Heart left ventricle (tissue), 13 donors: Measurements from ENCODE around the gene C12orf56.

Experiments
- CTCF ChIP-seq, 12 donors: fragments of 200-600 bp; sonication (generic) in 4 of 12; IDR thresholded peaks; one replicate each; pipeline versions ENCODE4 v1.5.0 to v1.8.0; 2018 to 2022; ENCODE audit warnings: antibody characterized with exemption in 12 of 12, mild to moderate bottlenecking in 5 of 12
- POLR2A ChIP-seq, 2 donors: fragments of 450-650 bp; IDR thresholded peaks; one replicate each; pipeline ENCODE4 v1.6.1; 2017; ENCODE audit warnings: antibody characterized with exemption in 2 of 2, mild to moderate bottlenecking in 2 of 2, moderate library complexity in 2 of 2
- donor health status: ischemic (EF 13 %, LVEDD 7.1; RV severe dilation, severe dysfunction).
- donor health status: DM: no; HTN: yes; CAD: no.
- donor health status: DM: no; HTN: no; CAD: no.
- donor health status: ischemic (EF 25% LVEDD 6.9; RV normal size, moderate dysfunction).
- donor health status: ischemic (EF 25% LVEDD 5.7; RV mildly dilated, moderate dysfunction).
- donor health status: ischemic (EF 35%, LVEDD 5.7; RV mildly dilated, moderate dysfunction).
- donor health status: nonischemic (EF 11% LVEDD 7.7; RV severe dilation, severe dysfunction).
- donor health status: DM: yes; HTN: yes; CAD: no.
- donor health status: PGD.
- donor health status: ischemic (EF 29% LVEDD 5.4; RV normal size, mild dysfunction).
- donor health status: nonischemic (EF 23%, LVEDD 6.1; RV moderate dilation, normal function).

GRCh38 chr12:64395739-64396138 is 5.2 kb upstream of the C12orf56 start:
- TF ChIP-seq CTCF (IDR thresholded peaks at IDR 0.05): no peak
- TF ChIP-seq POLR2A (IDR thresholded peaks at IDR 0.05): no peak
